Testis (tissue), 3 donors: Measurements from ENCODE around the gene CSF3R. TPM values are rescaled to one million over a fixed set of nuclear protein-coding genes. Genes with fewer than 3 reads are reported as not detected.
"Not testable (repeated sequence)": the region's sequence is repeated elsewhere in the genome, so short reads cannot be mapped to it uniquely, and the experiment has no call there.

ENCODE experiments used
- DNase-seq: peaks from one replicate; pipeline ENCODE4 v3.0.0-alpha.2; 2019
- H3K27ac ChIP-seq, 2 donors: fragments of 200-600 bp; sonication (generic); one replicate each; pipeline ENCODE4 v1.5.1; 2019
- H3K27me3 ChIP-seq: fragments of 200-600 bp; sonication (generic); one replicate; pipeline ENCODE4 v1.5.1; 2019
- H3K36me3 ChIP-seq: fragments of 200-600 bp; sonication (generic); one replicate; pipeline ENCODE4 v1.5.1; 2017; ENCODE audit warnings: low read depth; ENCODE audit errors: missing control alignments
- H3K4me1 ChIP-seq: fragments of 200-600 bp; sonication (generic); one replicate; pipeline ENCODE4 v1.5.1; 2019
- H3K4me3 ChIP-seq, 2 donors: fragments of 200-600 bp; sonication (generic); one replicate each; pipeline ENCODE4 v1.5.1; 2017 to 2019
- H3K9me3 ChIP-seq: fragments of 200-600 bp; sonication (generic); one replicate; pipeline ENCODE4 v1.5.1; 2017
- POLR2A ChIP-seq: fragments of 450-650 bp; IDR thresholded peaks from one replicate; pipeline ENCODE4 v1.6.1; 2017; ENCODE audit warnings: antibody characterized with exemption, mild to moderate bottlenecking, moderate library complexity
- WGBS, 2 donors: methylation state at CpG; one replicate each; pipeline ENCODE4 v1.1.5; 2018; 5-methylcytosine and 5-hydroxymethylcytosine counted together
- intact Hi-C: fragments of 100-400 bp; cut with DNase I; formaldehyde crosslinking; loops from one replicate; pipeline ENCODE4 v1.15.1; 2023; ENCODE audit warnings: low total_unique reads
- polyA plus RNA-seq: library from polyadenylated mRNA; stranded (reverse); fragments of 350-450 nt; fragmentation: Illumina TruSeq; extraction: RNeasy Lipid Tissue Mini Kit (QIAGEN cat#74804); gene quantifications from one replicate; pipeline ENCODE4 v1.2.3, GENCODE V29; 2014; ENCODE audit warnings: low read depth, low replicate concordance; ENCODE audit not compliant: insufficient read depth
- total RNA-seq, 2 donors: library from RNA; depleted of rRNA; stranded (reverse); fragments of >200 nt; gene quantifications; one replicate each; pipeline ENCODE4 v1.2.3, GENCODE V29; 2016
- TF ChIP-seq, protein P1 (sequence below), 3 experiments: fragments of 450-650 bp in 2 of 3; fragments of 200-600 bp in 1 of 3; sonication (generic) in 1 of 3; IDR thresholded peaks; one replicate each; pipeline ENCODE4 v1.5.1; 2016 to 2019; ENCODE audit warnings: antibody characterized with exemption in 3 of 3, mild to moderate bottlenecking in 2 of 3, moderate library complexity in 1 of 3

The CSF3R gene
- total and polyA plus RNA-seq, 3 donors from 2014 or later = 2.0 to 4.9 (median 3.8) TPM

DNA sequence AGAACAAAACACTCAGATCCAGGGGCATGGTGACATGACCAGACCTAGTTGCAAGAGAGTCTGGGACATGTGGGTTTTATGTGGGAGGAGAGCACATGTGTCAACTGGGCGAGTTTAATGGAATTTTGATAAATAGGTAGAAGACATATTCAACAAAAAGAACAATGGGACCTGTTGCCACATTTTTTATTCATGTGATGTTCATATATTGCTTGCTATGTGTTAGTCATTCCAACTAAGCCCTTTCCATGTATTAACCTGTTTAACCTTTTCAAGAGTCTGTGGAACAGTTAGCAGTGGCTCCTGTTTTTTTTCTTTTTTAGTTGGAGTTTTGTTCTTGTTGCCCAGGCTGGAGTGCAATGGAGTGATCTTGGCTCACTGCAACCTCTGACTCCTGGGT is 30.1 kb upstream of the CSF3R start:
- TF ChIP-seq, protein P1, sequence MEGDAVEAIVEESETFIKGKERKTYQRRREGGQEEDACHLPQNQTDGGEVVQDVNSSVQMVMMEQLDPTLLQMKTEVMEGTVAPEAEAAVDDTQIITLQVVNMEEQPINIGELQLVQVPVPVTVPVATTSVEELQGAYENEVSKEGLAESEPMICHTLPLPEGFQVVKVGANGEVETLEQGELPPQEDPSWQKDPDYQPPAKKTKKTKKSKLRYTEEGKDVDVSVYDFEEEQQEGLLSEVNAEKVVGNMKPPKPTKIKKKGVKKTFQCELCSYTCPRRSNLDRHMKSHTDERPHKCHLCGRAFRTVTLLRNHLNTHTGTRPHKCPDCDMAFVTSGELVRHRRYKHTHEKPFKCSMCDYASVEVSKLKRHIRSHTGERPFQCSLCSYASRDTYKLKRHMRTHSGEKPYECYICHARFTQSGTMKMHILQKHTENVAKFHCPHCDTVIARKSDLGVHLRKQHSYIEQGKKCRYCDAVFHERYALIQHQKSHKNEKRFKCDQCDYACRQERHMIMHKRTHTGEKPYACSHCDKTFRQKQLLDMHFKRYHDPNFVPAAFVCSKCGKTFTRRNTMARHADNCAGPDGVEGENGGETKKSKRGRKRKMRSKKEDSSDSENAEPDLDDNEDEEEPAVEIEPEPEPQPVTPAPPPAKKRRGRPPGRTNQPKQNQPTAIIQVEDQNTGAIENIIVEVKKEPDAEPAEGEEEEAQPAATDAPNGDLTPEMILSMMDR (IDR thresholded peaks at IDR 0.05) = no peak
- TF ChIP-seq POLR2A = no peak

DNA sequence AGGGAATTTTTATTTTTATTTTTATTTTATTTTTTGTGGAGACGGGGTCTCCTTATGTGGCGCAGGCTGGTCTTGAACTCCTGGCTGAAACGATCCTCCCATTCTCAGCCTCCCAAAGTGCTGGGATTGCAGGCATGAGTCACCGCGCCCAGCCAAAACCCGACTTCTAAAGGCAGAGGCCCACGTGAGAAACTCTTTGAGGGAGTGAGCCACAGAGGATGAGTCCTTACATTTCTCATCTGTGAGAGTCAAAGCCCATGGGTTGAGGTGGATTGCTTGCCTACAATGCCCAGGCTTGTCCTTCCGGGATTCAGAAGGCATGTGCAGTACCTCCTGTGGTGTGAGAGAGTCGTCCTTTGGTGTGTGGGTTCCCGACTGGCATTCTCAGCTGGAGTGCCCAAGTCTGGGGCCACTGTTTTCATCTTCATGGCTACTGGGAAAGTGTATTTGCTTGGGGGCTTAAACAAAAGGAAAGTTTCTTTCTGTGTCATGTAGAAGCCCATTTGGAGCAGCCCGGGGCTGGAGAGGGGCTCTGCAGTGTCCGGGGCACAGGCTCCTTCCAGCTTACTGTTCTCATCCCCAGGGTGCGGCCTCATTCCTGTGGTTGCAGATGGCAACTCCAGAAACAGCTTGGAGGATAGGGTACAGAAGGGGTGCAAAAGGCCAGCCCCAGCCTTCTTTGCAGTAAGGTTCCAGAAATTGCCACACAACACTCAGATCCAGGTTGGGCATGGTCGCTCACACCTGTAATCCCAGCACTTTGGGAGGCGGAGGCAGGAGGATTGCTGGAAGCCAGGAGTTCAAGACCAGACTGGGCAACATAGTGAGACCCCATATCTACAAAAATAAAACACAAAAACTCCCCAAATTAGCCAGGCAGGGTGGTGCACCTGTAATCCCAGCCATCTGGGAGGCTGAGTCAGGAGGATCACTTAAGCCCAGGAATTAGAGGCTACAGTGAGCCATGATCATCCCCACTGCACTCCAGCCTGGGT is 29.4 kb upstream of the CSF3R start:
- intact Hi-C loops = no loop called here
- TF ChIP-seq, protein P1 (IDR thresholded peaks at IDR 0.05) = no peak
- no peak for TF ChIP-seq POLR2A
- Histone ChIP-seq H3K9me3 (no peaks in the 10 kb centered on the region), H3K4me3 (no peak overlapping the region), H3K27ac (no peak overlapping the region), H3K4me1 (no peaks in the 10 kb centered on the region), H3K36me3 (no peaks in the 10 kb centered on the region), H3K27me3 (no peaks in the 10 kb centered on the region)
- no peak for DNase-seq
- 82 to 86% methylated on average over 12 to 15 of the region's 15 CpGs for WGBS, 2 donors

More for the DNA sequence above, 30.1 kb upstream of the CSF3R start:
- Histone ChIP-seq H3K36me3 (no peaks in the 10 kb centered on the region), H3K4me3 (no peak overlapping the region), H3K27me3 (no peaks in the 10 kb centered on the region), H3K4me1 (no peaks in the 10 kb centered on the region), H3K9me3 (no peaks in the 10 kb centered on the region), H3K27ac (no peak overlapping the region)
- intact Hi-C loops = no loop called here
- WGBS, 2 donors = 42 to 58% methylated on average over 1 of the region's 1 CpG
- DNase-seq = no peak

DNA sequence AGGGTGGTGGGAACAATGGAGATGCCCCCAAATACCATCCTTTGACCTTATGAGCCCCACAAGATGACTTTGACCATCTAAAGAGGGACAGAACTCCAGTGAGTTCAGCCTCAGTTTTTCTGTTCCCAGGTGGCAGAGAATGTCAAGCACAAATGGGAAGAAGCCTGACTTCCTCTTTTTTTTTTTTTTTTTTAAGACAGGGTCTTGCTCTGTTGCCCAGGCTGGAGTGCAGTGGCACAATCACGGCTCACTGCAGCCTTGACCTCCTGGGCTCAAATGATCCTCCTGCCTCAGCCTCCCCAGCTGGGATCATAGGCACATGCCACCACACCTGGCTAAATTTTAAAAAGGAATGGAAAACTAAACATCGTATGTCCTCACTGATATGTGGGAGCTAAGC is 28.5 kb upstream of the CSF3R start:
- not testable (repeated sequence) for H3K4me1 ChIP-seq, DNase-seq
- 81 to 85% methylated on average over 2 of the region's 2 CpGs for WGBS, 2 donors

DNA sequence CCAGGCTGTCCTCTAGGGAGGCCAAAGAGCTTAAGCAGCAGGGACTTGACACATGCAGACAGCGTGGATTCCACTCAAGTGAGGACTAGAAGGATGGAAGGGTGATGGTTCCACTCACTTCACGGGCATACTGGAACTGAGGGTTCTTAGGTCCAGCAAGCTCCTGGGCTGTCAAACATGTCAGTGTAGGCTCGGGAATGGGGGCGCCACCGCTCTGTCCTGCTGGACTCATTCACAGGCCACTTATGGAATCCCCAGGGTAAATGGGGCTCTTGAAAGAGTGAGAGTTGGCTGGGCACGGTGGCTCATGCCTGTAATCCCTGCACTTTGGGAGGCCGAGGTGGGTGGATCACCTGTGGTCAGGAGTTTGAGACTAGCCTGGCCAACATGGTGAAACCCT is 27.7 kb upstream of the CSF3R start:
- Histone ChIP-seq H3K4me1 (no peaks in the 10 kb centered on the region), H3K9me3 (no peaks in the 10 kb centered on the region), H3K4me3 (no peak overlapping the region), H3K27ac (no peak overlapping the region), H3K36me3 (no peaks in the 10 kb centered on the region), H3K27me3 (no peaks in the 10 kb centered on the region)
- no peak for TF ChIP-seq POLR2A
- TF ChIP-seq, protein P1 (IDR thresholded peaks at IDR 0.05) = no peak
- no peak for DNase-seq
- intact Hi-C loops = no loop called here
- 78 to 92% methylated on average over 7 of the region's 7 CpGs for WGBS, 2 donors

More for the DNA sequence above, 28.5 kb upstream of the CSF3R start:
- H3K36me3 ChIP-seq, H3K4me3 ChIP-seq, H3K27me3 ChIP-seq, H3K27ac ChIP-seq, H3K9me3 ChIP-seq, intact Hi-C loops: not testable (repeated sequence)

DNA sequence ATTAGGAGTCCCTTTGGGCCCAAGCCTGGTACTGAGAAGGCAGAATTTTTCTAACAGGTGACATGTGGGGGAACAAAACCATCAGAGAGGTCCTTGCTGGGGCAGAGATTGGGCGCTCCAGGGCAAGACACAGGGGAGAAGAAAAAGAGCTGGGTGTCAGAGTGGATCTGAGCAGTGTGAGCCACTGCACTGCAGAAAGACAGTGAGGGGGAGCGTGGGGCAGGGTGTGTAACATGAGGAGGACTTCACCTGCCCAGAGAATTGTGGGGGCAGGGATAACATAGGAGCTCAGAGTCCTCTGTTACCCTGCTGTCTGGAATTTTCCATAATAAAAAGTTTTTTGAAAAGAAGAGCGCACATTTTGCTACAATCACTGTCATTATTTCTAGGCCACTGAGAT is 25.5 kb upstream of the CSF3R start:
- H3K27me3 ChIP-seq = no peaks in the 10 kb centered on the region

More for the DNA sequence above, 25.5 kb upstream of the CSF3R start:
- Histone ChIP-seq H3K9me3 (no peaks in the 10 kb centered on the region), H3K27ac (no peak overlapping the region), H3K36me3 (no peaks in the 10 kb centered on the region), H3K4me1 (no peaks in the 10 kb centered on the region), H3K4me3 (no peak overlapping the region)
- intact Hi-C loops = no loop called here
- DNase-seq = no peak
- no peak for TF ChIP-seq POLR2A
- TF ChIP-seq, protein P1 (IDR thresholded peaks at IDR 0.05) = no peak
- WGBS, 2 donors = 79 to 89% methylated on average over 3 of the region's 3 CpGs
